H1 (cell line): ENCODE measurements around the gene LNX2. TPM values are rescaled to one million over a fixed set of nuclear protein-coding genes. Genes with fewer than 3 reads are reported as not detected.

Source experiments
- CHD1 ChIP-seq: IDR thresholded peaks from 2 replicates; pipeline ENCODE4 v1.6.1; 2012; ENCODE audit warnings: low read depth, low read length, improper control_type of control experiment
- polyA plus RNA-seq, 7 experiments: library from polyadenylated mRNA; depleted of rRNA in 3 of 7; stranded (reverse) in 5 of 7; unstranded in 2 of 7; fragments of >200 nt in 5 of 7; fragments of 200-250 nt in 2 of 7; gene quantifications; 1 replicate in 5 of 7; 2 replicates in 1 of 7; 4 replicates in 1 of 7; pipeline versions ENCODE4 v1.2.1 to v1.2.3, GENCODE V29; 2011 to 2013; ENCODE audit warnings: missing spikeins in 2 of 7, mixed read lengths in 2 of 7
- total RNA-seq: library from RNA; stranded (reverse); fragmentation: NEBNext Ultra II Directional; extraction: Animal tissue kit (Norgen Biotek cat#: 25700); gene quantifications from 2 replicates; pipeline ENCODE4 v1.2.1, GENCODE V29; 2021

LNX2 gene
- total and polyA plus RNA-seq, 2 of the 8 experiments (the other 6 are each of a cell fraction or from before 2014, with no cell fraction given): 6.4 to 13.9 TPM

GRCh38 chr13:27592865-27593264 is 27.5 kb downstream of the LNX2 start (continued):
- TF ChIP-seq CHD1: no peak
